HPDE6-E6E7 (cell line): Measurements from ENCODE around the gene CALN1.
"Not testable (repeated sequence)": the region's sequence is repeated elsewhere in the genome, so short reads cannot be mapped to it uniquely, and the experiment has no call there.

Experiments used
- DNase-seq: peaks from one replicate; pipeline ENCODE4 v3.0.0; 2011; ENCODE audit warnings: missing footprints; ENCODE audit errors: extremely low spot score

Gene CALN1

DNA sequence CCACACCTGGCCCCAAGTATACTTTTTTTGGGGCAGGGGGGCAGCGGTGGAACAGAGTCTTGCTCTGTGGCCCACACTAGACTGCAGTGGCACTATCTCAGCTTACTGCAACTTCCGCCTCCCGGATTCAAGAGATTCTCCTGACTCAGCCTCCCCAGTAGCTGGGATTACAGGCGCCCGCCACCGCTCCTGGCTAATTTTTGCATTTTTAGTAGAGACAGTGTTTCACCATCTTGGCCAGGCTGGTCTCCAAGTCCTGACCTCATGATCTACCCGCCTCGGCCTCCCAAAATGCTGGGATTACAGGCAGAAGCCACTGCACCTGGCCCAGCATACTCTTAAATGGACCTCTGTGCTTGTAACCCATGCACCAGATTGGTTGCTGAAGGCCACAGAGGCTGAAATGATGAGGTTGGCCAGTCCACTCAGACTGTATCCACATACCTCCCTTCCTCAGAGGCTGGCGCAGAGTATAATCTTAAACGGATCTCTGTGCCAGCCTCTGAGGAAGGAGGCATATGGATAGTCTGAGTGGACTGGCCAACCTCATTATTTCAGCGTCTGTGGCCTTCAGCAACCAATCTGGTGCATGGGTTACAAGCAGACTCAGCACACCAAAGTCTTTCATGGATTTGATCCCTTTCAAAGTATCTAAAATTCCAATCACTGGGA is 3.0 kb downstream of the CALN1 start:
- DNase-seq: no peak

DNA sequence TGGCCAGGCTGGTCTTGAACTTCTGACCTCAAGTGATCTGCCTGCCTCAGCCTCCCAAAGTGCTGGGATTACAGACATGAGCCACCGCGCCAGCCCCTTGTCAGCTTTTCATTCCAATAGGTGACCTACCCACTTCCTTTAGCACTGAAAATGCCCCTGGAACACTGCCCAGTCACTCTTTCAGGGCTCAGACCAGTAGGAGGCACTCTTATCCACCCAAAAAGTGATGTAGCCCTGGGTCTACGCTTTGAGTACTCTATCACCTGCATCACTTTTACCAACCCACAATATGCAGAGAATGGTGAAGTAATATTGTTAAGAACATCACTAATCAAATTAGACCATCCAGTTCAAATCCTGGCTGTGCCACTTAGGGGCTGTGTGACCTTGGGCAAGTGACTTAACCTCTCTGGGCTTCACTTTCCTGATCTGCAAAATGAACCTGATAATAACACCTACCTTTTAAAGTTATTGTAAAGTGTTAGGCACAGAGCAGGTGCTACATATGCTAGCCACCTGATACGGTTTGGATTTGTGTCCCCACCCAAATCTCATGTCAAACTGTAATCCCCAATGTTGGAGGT is 5.2 kb downstream of the CALN1 start:
- DNase-seq: no peak

DNA sequence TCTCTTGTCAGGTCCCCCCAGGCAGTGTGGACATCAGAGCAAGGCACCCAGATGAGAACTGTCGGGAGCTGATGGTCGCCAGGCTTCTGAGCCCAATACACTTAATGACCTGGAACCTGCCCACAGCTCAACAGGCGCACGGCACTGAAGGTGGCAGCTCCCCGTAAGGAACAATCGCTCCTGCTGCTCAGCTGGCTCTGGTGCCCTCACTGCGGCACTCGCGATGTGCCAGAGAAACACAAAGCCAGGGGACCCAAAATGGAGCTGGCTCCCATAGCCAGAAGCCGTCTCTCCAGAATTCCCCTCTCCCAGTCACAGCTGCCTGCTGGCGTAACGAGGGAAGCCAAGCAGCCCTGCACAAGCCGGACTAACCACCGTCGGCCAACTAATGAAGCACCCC is 6.3 kb downstream of the CALN1 start:
- no peak for DNase-seq

DNA sequence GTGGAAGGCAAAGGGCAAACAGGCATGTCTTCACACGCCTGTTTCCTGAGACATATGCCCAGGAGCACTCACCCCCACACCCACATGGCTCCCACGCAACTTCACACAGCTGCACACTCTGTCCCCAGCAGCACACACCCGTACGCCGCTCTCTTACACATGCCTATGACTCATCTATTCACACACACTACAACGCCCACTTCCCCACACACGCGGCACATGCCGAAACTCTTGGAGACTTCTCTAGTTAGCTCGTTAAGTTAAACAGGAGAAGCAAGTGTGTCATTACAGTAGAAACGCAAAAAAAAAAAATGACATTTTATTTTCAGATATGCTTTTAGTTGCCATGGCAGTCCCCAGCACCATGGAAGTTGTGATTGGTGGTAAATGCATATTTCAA is 6.7 kb downstream of the CALN1 start:
- no peak for DNase-seq

DNA sequence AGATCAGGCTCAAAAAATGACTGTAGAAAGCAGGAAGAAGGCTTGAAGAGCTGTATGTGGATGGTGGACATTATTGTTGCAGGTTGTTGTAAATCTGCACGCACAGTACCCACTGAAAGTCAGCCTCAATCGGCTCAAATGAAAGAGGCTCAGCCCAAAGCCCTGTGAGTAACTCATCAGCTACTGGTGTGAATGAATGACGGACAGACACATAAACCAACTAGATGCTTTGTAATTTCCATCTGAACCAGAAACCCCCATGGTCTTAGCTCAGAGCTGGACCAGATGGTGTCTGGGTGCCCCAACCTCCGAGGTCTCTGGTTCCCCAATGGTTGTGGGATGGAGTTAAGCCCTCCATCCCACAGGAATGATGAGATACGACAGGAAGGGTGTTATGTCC is 7.4 kb downstream of the CALN1 start:
- no peak for DNase-seq

DNA sequence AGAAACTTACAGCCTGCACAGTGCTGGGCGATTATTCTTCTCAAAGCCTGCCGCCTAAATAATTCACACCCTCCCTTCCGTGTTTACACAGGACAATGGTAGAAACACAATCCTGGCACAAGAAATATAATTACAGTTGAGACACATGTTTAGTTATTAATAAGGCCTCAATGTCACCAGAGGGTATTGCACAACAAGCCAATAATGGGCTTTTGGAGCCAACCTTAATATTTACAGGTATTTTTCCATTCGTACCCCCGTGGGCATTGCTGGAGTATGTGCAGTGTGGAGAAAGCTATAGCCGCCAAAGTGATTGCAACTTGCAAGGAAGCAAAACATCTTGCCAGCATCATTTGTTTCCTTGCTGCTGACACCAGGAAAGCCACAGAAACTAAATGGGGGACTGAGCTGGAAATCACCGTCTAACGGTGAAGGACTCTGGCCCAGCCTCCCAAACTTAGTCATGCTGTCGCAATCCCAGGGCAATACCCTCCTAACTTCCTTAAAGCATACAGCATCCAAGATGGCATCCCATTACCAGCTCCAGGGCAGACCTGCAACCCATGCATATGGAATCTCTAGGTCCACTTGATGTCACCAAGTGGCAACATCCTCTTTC is 8.6 kb downstream of the CALN1 start:
- no peak for DNase-seq

DNA sequence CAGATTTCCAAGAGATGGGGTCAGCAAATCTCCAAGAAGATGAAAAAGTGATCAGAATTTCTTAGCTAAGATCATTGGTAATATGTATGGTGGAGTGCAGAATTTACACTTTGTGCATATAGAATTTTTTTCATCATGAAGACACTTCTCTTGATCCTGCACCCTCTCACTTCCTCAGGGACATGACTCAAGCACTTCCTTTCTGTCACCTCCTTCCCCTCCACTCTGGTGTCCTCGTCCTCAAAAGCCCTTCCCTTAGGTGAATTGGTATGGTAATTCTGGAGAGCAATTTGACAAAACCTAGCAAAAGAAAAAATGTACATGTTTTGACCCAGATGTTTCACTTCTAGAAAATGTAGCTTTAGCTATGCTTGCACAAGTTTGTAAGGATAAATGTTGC is 18.1 kb downstream of the CALN1 start:
- DNase-seq: no peak

DNA sequence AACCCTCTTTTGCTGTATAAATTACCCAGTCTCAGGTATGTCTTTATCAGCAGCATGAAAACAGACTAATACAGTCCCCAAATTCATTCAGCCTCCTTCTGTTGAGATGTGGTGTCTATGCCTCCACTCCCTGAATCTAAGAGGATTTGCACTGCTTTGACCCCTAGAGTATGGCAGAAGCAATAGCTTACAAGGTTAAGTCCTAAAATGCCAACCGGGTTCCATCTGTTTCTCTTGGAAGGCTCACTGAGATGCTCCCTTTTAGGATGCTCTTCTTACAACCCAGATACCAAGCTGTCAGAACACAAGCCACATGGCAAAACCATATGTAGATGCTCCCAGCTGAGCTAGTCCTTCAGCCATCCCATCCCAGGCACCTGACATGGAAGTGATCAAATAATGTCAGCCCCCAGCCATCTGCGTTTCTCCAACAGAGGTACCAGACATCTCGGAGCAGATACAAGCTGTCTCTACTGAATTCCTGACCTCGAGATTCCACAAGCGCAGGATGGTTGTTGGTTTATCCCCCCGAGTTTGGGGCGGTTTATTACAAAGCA is 20.2 kb downstream of the CALN1 start:
- DNase-seq: no peak

DNA sequence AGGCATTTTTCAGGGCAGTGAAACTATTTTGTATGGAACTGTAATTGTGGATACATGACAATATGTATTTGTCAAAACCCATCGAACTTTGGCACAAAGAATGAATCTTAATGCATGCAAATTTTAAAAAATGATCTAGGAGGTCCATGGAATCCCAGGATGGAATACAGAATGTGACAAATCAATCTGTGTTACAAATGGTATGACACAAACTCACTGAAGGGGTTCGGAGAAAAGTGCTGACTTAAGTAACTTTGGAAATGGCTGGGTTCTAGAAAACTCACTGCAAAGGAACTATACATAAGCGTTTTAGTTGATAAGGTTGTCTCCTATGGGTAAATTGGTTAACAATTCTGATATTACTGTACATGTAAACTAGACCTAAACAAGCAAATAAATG is 26.0 kb downstream of the CALN1 start:
- DNase-seq: no peak

DNA sequence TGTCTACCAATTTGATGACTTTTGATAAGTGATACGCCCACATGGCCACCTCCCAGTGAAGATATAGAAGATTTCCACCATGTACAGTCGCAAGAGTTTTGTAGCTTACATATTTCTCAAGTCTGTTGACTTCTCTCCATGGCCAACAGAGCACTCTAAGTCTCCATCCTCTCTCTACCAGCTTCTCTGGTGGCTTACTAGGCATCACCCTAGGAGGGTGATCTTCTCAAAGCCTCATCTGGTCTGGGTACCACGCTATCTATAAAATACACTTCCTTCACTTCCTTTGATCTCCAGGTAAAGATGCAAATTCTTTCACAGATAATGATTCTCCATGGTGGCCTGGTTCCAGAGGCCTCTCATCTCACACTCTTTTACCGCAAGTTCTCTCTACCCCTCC is 49.9 kb downstream of the CALN1 start:
- no peak for DNase-seq

DNA sequence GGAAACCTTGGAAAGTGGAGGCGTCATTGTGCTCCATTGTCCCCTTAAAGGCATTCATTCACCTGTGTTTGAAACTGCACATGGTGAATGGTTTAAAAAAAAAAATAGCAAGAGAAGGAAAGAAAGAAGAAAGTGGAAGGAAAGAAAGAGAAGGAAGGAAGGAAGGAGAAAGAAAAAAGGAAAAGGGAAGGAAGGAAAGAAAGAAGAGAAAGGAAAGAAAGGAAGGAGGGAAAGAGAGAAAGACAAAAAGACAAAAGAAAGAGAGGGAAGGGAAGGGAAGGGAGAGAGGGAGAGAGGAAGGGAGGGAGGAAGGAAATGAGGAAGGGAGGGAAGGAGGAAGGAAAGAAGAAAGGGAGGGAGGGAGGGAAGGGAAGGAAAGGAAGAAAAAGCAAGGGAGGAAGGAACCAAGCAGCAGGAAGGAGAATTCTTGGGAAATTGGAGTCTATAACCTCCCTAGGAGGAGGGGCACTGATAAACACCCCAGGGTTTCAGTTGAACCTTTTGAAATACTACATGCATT is 66.9 kb downstream of the CALN1 start:
- no peak for DNase-seq

DNA sequence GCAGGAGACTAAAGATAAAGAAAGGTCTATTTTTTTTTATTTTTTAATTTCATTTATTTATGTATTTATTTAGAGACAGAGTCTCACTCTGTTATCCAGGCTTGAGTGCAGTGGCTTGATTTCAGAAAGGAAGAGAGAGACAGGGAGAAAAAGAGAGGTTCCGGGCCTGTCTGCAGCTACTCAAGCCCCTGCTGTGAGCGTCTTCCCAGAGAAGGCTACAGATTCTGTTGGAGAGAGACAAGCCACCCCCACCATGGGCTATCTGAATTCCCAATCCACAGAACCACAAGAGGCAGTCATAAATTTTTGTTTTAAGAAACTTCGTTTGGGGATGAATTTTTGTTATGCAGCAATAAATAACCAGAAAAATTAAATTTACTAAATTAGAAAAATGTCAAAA is 68.1 kb downstream of the CALN1 start:
- no peak for DNase-seq

DNA sequence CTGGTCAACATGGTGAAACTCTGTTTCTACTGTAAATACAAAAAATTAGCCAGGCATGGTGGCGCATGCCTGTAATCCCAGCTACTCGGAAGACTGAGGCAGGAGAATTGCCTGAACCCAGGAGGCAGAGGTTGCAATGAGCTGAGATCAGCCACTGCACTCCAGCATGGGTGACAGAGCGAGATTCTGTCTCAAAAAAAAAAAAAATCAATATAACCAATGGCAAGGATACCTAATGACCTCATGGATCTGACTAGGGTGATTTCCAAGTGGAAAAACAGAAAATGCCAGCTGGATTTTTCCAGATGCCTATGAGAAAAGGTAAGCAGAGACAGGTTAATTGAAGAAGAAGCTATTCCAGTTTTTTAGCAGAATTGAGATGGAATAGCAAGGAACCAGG is 68.8 kb downstream of the CALN1 start:
- DNase-seq: not testable (repeated sequence)

DNA sequence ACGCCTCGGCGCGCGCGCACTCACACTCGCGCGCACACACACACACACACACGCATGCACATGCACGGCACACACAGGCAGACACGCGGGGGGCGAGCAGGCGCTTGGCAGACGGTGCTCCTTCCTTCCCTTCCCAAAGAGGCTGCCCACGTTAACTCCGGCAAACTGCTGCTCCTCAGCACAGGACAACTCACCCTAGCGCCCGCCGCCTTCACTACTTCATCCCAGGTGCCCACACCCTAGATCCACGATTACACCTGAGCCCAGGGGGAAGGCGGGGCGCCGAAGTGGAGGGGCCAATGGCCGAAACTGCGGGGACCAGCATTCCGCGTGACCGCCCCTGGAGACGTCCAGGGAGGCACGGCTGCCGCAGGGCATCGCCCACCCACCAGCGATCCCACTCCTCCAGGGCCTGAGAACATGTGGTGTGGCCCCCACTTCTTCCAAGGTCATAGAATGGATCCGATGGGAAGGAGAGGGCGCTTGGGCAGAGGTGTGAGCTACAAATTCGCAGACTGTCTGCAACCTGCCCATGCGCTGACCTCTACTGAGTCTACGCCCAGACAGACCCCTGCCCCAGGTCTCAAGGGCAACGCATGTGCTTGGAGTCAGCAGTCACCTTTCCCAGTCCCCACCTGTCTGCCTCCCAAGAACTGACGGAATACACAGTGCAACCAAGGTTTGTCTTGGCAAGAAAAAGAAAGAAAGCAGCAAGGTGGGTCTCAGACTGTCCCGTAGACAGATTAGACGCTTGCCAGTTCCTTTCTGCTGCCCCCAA is 74.6 kb downstream of the CALN1 start:
- no peak for DNase-seq

DNA sequence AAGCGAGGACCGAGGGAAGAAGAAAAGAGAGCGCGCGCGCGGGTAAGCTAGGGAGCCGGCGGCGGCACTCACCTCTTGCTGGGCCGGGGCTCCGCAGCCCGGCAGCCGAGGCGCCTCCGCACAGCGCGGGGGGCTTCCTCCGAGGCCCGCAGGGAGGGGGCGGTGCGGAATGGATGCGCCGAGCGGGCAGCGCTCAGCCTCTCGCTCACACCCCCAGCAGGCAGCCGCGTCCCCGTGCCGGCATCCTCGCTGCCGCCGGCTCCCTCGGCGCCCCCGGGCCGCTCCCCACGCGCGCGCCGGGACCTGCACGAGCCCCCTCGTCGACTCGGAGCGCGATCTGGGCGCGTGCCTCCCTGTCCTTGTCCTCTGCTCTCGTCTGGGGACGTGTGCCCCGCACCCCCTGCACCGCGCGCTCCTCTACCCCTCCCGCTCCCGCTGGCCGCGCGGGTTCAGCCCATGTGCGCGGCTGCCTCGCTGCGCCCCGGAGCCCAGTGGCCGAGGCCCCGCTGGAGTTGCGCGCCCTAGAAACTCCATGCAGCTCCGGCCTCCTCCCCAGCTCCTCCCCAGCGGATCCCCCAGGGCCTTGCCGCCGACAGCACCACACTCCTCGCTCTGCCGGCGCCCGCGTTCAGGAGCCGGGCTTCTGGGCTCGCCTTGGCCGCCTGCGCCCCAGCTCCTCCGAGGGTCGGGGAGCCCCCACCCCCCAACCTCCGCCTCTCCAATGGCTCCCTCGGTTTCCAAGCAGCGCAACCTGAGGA is 75.3 kb downstream of the CALN1 start:
- DNase-seq: no peak

DNA sequence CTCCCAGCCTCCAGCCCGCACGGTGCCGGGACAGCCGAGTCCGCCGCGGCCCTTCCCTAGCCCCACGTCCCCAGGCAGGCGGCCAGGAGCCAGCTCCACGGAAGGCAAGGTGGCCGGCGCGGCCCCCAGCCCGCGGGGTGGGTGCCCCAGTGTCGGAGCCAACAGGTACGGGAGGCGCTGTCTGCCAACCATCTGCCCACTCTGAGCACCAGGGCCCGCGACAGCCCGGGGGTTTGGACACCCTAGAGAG is 75.8 kb downstream of the CALN1 start:
- no peak for DNase-seq

DNA sequence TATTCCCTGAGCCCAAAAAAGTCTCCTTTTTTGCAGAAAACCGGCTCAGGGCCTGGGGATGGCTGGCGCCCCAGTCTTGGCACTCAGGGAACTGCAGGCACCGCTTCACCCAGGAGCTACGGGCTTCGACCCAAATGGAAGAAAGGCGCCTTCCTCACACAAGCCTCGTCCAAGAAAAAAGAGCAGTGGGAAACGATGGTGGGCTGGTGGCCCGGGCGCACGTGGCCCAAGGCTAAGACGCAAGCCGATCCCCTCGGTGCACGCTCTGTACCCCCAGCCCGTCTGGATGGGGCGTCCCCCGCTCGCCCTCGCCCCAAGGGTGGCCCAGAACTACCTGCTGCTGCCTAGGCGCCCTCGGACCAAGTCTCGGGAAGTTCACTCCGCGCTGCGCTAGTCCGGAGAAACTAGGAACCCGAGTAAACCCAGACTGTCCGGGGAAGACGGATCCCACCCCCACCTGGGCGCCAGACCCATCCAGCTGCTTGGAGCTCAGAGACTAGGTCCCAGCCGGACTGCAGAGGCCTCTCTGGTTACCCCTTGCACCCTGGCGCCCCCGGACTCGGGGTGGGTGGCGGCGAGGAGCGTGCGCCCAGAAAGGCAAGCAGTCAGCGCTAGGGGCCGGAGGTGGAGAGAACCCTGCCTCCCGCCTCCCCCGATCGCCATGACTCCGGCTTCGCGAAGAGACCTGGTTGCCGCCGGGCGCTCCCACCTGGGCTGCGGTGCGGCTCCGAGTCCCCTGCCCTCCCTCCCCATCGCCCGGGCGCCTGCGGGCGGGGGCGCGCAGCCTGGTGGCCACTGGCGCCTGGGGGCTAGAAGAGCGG is 76.4 kb downstream of the CALN1 start:
- no peak for DNase-seq

DNA sequence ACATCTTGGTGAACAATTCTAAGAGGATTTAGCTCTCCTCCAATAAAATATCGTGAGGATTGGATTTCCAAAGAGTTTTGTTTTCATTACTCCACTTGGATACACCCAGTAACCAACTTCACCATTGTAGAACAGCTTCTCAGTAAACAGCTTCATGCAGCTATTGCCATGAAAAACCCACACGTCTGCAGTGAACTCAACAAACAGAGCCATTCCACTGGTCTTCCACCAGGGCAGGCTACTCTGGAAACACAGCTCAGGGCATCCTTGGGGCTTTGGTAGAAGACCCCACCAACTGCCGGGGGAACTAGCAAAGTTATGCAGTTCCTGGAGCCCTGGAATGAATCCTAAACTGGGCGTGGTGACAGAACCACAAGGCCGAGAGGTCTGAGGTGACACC is 77.4 kb downstream of the CALN1 start:
- no peak for DNase-seq

DNA sequence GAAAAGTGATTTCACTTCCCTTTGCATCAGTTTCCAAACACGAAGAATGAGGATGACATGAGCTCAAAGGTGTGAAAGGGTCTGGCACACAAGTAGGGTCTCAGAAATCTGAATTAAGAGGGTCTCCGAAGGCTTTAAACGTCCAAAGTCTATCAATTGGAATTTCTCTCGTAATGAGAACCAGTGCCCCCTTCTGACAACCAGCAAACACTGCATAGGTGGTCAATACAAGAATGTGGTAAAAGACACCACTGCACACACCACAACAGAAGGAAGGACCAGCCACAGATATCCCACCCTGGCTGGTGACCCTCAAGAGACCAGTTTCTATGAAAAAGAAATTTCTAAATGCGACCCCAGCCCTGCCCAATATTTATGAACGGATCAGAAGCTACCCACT is 78.1 kb downstream of the CALN1 start:
- DNase-seq: no peak

DNA sequence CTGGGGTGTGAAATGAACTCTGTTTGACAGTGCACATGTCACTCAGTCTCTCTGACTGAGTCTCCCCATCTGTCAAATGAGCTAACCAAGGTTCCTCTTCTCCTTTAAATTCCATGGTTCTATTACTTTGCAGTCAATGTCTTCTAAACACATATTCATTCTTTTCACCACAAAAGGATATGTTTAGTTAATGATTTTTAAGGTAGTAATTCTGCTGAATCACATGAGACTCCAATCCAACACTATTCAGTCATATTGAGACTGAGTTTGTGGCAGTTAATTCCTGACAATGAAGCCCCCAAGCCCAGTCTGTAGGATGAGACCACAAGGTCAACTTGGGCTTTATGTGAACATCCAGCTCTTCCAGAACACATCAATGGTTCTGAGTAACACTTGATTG is 85.3 kb downstream of the CALN1 start:
- DNase-seq: no peak

DNA sequence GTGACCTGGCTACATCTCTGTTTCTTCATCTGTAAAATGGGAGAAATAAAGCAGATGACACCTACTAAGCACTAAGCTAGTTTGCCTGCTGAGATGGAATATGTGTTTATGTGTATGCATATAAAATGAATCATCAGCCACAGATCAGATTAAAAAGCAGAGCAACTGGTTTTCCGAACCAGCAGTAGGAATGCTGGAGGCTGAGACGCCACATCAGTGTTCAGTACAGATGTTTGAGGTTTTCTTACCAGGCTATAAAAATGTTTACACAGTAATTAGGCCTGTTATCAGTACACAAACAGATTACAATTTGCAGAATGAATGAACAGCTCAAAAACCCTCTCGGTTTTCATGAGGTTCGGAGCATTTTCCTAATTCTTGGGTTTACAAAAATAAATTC is 85.8 kb downstream of the CALN1 start:
- no peak for DNase-seq
